Activated T-cell treated with anti-CD3 and anti-CD28 coated beads for 4 hours (primary cell): ENCODE results near the gene SLC4A8.

Source experiments
- DNase-seq: peaks from one replicate; pipeline ENCODE4 v3.0.0-alpha.2; 2020

Gene SLC4A8

GRCh38 chr12:51395283-51396230, 29.1 kb upstream of the SLC4A8 start:
- DNase-seq: no peak

- no peak for DNase-seq
These were observed 27.0 kb upstream of the SLC4A8 start for GRCh38 chr12:51397670-51398069.

- no peak for DNase-seq
These were observed 24.7 kb upstream of the SLC4A8 start for GRCh38 chr12:51399891-51400290.

- no peak for DNase-seq
These were observed 23.6 kb upstream of the SLC4A8 start for GRCh38 chr12:51401020-51401419.

GRCh38 chr12:51401486-51401885, 23.1 kb upstream of the SLC4A8 start:
- no peak for DNase-seq

GRCh38 chr12:51401900-51402299, 22.7 kb upstream of the SLC4A8 start:
- DNase-seq: no peak

- no peak for DNase-seq
These were observed 21.5 kb upstream of the SLC4A8 start for GRCh38 chr12:51403159-51403558.

GRCh38 chr12:51403681-51404136, 20.9 kb upstream of the SLC4A8 start:
- DNase-seq: no peak

GRCh38 chr12:51404627-51405026, 20.0 kb upstream of the SLC4A8 start:
- no peak for DNase-seq

- DNase-seq: no peak
These were observed 18.8 kb upstream of the SLC4A8 start for GRCh38 chr12:51405801-51406207.

- no peak for DNase-seq
These were observed 18.3 kb upstream of the SLC4A8 start for GRCh38 chr12:51406290-51406689.

- DNase-seq: no peak
These were observed 17.8 kb upstream of the SLC4A8 start for GRCh38 chr12:51406859-51407258.

GRCh38 chr12:51407604-51408003, 17.0 kb upstream of the SLC4A8 start:
- no peak for DNase-seq

GRCh38 chr12:51409846-51410245, 14.8 kb upstream of the SLC4A8 start:
- no peak for DNase-seq

- DNase-seq: no peak
These were observed 11.5 kb upstream of the SLC4A8 start for GRCh38 chr12:51413149-51413548.

- no peak for DNase-seq
These were observed 10.8 kb upstream of the SLC4A8 start for GRCh38 chr12:51413791-51414190.

GRCh38 chr12:51415931-51416330, 8.7 kb upstream of the SLC4A8 start:
- DNase-seq: no peak

- no peak for DNase-seq
These were observed 6.8 kb upstream of the SLC4A8 start for GRCh38 chr12:51417826-51418225.

GRCh38 chr12:51419425-51420193, 5.0 kb upstream of the SLC4A8 start:
- no peak for DNase-seq

GRCh38 chr12:51421266-51421884, 3.3 kb upstream of the SLC4A8 start:
- peak; percentile 17 for DNase-seq

GRCh38 chr12:51424094-51424661, 453 bp upstream of the SLC4A8 start:
- DNase-seq: no peak

GRCh38 chr12:51428256-51428655, 3.6 kb downstream of the SLC4A8 start:
- DNase-seq: no peak

GRCh38 chr12:51429700-51430099, 5.1 kb downstream of the SLC4A8 start:
- DNase-seq: no peak
